ENCODE data around the gene TEKT5. TPM values are rescaled to one million over a fixed set of nuclear protein-coding genes. Genes with fewer than 3 reads are reported as not detected.
"Not testable (repeated sequence)": the region's sequence is repeated elsewhere in the genome, so short reads cannot be mapped to it uniquely, and the experiment has no call there.

TEKT5 gene
- total RNA-seq, 6 experiments from 2014 or later: not detected

- no peak for TF ChIP-seq CTCF (IDR thresholded peaks at IDR 0.05)
- no peak overlapping the region for H3K27ac Mint-ChIP-seq
- no peaks in the 10 kb centered on the region for H3K9me3 Mint-ChIP-seq
- DNase-seq: no peak
- H3K4me3 Mint-ChIP-seq: no peak overlapping the region
- H3K36me3 Mint-ChIP-seq (ENCODE audit: low read depth): no peaks in the 10 kb centered on the region
- H3K27me3 Mint-ChIP-seq (ENCODE audit: insufficient read depth): peaks cover 11% of the 10 kb centered on the region
- no peaks in the 10 kb centered on the region for H3K4me1 Mint-ChIP-seq (ENCODE audit: low read depth)
These were observed 56.6 kb downstream of the TEKT5 start for GRCh38 chr16:10638101-10638500.

- DNase-seq: no peak
- no peaks in the 10 kb centered on the region for H3K9me3 Mint-ChIP-seq
- TF ChIP-seq CTCF (IDR thresholded peaks at IDR 0.05): no peak
- H3K27me3 Mint-ChIP-seq (ENCODE audit: insufficient read depth): peaks cover 13% of the 10 kb centered on the region
- no peak overlapping the region for H3K4me3 Mint-ChIP-seq
- H3K27ac Mint-ChIP-seq: no peak overlapping the region
- H3K4me1 Mint-ChIP-seq (ENCODE audit: low read depth): no peaks in the 10 kb centered on the region
- H3K36me3 Mint-ChIP-seq (ENCODE audit: low read depth): no peaks in the 10 kb centered on the region
These were observed 57.2 kb downstream of the TEKT5 start for GRCh38 chr16:10637337-10638037.

- Mint-ChIP-seq H3K4me3 (no peak overlapping the region), H3K27me3 (ENCODE audit: insufficient read depth) (peaks cover 22% of the 10 kb centered on the region), H3K9me3 (no peaks in the 10 kb centered on the region), H3K36me3 (ENCODE audit: low read depth) (no peaks in the 10 kb centered on the region), H3K4me1 (ENCODE audit: low read depth) (no peaks in the 10 kb centered on the region), H3K27ac (no peak overlapping the region)
- TF ChIP-seq CTCF (IDR thresholded peaks at IDR 0.05): no peak
- no peak for DNase-seq
These were observed 59.2 kb downstream of the TEKT5 start for GRCh38 chr16:10635365-10636021.

- not testable (repeated sequence) for H3K36me3 Mint-ChIP-seq (ENCODE audit: low read depth); DNase-seq; H3K4me1 Mint-ChIP-seq (ENCODE audit: low read depth); H3K9me3 Mint-ChIP-seq; H3K27ac Mint-ChIP-seq; H3K4me3 Mint-ChIP-seq
- peaks cover 22% of the 10 kb centered on the region for H3K27me3 Mint-ChIP-seq (ENCODE audit: insufficient read depth)
These were observed 61.3 kb downstream of the TEKT5 start for GRCh38 chr16:10633429-10633828.

- no peak overlapping the region for H3K4me3 Mint-ChIP-seq
- no peaks in the 10 kb centered on the region for H3K36me3 Mint-ChIP-seq (ENCODE audit: low read depth)
- no peak for TF ChIP-seq CTCF (IDR thresholded peaks at IDR 0.05)
- no peak for DNase-seq
- no peaks in the 10 kb centered on the region for H3K9me3 Mint-ChIP-seq
- H3K4me1 Mint-ChIP-seq (ENCODE audit: low read depth): no peaks in the 10 kb centered on the region
- H3K27me3 Mint-ChIP-seq (ENCODE audit: insufficient read depth): peaks cover 27% of the 10 kb centered on the region
- no peak overlapping the region for H3K27ac Mint-ChIP-seq
These were observed 62.8 kb downstream of the TEKT5 start for GRCh38 chr16:10631886-10632285.

- Mint-ChIP-seq H3K4me1 (ENCODE audit: low read depth) (peaks cover 6% of the 10 kb centered on the region; the same call in 1 of the 2 replicates), H3K27me3 (ENCODE audit: insufficient read depth) (peaks cover 26% of the 10 kb centered on the region), H3K9me3 (no peaks in the 10 kb centered on the region), H3K4me3 (no peak overlapping the region), H3K36me3 (ENCODE audit: low read depth) (no peaks in the 10 kb centered on the region), H3K27ac (no peak overlapping the region)
- TF ChIP-seq CTCF (IDR thresholded peaks at IDR 0.05): no peak
- no peak for DNase-seq
These were observed 65.2 kb downstream of the TEKT5 start for GRCh38 chr16:10629592-10629963.

All from HFFc6 (cell line).